NOMO-1 treated with DMSO at 0.1 percent for 48 hours (cell line): ENCODE data around the gene CT45A10.
"Not testable (repeated sequence)": the region's sequence is repeated elsewhere in the genome, so short reads cannot be mapped to it uniquely, and the experiment has no call there.

Source experiments
- DNase-seq: peaks from one replicate; lab custom pipeline; 2025; ENCODE audit not compliant: unreplicated experiment; lab: John Stamatoyannopoulos, UW

Gene CT45A10, protein sequence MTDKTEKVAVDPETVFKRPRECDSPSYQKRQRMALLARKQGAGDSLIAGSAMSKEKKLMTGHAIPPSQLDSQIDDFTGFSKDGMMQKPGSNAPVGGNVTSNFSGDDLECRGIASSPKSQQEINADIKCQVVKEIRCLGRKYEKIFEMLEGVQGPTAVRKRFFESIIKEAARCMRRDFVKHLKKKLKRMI

DNA sequence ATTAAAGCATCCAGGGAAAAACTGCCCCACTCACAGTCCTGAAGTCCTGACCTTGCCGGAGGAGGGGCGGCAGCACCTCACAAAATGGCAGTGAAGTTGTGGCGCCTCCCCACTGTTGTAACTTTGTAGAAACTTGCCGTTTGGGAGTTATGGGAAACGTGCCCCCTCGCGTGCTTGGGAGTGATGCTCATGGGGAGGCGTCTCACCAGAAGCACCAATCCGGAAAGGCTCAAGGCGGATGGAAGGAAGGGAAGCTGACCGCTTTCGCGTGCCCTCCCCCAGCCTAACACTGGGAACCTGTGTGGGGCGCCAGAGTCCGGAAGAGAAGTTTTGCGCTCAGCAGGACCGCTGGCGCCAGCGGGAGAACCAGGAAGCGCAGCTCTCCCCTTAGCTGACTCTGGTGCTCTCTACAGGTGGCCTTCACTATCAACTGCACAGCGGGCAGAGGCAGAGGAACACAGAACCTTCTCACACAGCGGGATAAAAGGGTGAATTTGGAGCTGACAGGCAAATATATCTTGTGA is at the start of gene CT45A10, which contains the start of gene SAGE1:
CT45A10 (minus strand) TSS at position 151 of the 524 bp plus-strand sequence. CDS start 8,100 bp downstream, outside the sequence.
SAGE1 (plus strand) TSS at position 423 of the 524 bp plus-strand sequence. CDS start 2,527 bp downstream, outside the sequence.
- DNase-seq, result no peak

DNA sequence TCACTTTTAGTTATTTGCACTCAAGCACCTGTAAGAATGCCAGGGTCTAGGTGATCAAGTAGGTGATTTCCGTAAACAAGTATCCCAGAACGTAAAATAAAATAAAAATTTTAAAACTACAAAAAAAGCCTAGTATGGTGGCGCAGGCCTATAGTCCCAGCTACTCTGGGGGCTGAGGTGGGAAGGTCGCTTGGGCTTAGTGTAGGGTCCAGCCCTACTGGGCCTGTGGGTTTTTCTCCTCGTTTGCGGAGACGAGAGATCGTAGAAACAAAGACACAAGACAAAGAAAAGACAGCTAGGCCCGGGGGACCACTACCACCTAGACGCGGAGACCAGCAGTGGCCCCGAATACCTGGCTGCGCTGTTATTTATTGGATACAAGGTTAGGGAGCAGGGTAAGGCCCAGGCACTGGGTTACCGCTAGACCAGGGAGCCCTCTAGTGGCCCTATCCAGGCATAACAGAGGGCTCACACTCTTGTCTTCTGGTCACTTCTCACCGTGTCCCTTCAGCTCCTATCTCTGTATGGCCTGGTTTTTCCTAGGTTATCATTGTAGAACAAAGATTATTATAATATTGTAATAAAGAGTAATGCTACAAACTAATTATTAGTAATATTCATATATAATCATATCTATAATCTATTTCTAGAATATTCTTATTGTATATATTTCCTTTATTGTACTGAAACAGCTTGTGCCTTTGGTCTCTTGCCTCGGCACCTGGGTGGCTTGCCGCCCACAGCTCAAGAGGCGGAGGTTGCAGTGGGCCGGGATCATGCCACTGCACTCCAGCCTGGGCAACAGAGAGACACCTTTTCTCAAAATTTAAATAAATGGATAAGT is 38.6 kb upstream of the CT45A10 start:
- DNase-seq, result peak; percentile 20

DNA sequence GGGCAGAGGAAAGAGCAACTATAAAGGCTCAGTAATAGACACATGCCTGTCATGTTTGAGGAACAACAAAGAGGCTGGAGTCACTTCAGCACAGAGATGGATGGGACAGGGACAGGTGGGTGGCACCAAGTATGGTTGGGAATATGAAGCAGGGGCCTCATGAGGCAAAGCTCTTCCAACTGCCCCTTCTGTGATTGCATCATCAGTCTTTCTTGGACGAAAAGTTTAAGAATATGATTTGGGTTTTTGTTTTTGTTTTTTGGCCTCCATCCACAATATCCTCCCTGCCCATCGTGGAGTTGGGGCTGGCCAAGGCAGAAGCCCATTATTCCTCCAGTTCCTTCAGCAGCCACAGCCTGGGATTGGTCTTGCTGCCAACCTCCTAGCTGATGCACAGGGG is 34.7 kb upstream of the CT45A10 start:
- DNase-seq, result no peak

DNA sequence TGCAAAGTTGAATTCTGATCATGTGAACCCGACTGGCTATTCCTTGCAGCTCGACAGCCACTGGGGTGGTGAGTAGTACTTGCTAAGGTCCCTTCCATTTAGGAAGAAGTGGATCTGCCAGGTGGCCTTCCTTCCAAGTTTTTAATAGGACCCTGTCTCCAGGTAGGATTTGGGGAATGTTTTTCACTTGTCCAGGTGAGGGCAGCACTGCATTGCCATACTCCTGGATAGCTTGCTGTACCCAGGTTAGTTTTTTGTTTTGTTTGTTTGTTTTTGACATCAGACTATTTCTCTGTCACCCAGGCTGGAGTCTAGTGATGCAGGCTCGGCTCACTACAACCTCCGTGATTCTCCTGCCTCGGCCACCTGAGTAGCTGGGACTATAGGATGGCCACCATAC is 30.1 kb upstream of the CT45A10 start:
- no peak for DNase-seq

DNA sequence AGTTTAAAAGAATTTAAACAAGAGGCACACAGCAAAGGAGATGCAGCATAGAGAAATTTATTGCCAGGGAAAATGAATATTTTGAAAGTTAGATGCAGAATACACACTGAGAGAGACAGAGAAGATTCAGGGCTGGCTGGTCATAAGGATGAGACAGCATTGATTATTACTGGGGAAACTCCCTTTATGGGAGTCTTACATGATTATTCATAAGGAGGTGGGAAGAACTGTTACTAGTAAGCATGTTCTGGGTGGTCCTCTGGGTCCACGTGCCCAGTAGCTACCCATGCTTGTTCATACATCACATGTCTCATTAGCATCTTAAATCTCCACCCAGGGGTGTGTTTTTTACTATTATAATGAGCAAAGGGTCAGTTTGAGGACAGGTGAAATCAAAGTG is 27.3 kb upstream of the CT45A10 start:
- DNase-seq, result not testable (repeated sequence)

DNA sequence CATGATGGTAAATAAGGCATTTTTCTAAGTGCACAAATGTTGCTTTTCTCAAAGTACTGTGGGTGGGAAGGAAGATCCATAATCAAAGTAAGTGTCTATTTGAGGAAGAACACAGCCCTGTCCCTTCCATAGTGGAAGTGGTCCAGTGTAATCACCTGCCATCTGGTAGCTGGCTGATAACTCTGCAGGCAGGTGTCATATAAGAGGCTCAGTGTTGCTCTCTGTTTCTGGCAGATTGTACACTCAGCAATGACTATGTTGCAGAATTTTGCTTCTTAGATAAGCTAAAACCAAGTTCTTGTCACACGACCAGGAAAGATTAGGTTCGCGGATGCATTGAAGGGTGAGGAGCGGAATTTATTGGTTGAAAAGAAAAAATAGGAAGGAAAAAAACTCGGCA is 21.2 kb upstream of the CT45A10 start:
- DNase-seq, result no peak

DNA sequence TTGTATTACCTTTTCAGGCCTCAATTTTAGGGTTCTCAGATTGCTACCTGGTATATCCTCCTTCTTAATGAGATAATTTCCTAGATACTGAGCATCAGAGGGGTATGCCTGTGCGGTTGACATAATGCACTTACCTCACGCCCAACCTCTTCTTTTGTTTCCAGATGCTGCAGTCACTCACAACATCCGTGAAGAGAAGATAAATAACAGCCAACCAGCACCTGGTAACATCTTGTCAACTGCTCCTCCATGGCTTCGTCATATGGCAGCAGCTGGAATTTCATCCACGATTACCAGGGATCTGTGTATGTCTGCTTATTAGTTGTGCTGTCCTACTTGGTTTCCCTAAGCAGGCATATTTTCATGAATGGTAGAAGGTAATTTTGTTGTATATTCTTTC is 17.0 kb upstream of the CT45A10 start:
- no peak for DNase-seq

DNA sequence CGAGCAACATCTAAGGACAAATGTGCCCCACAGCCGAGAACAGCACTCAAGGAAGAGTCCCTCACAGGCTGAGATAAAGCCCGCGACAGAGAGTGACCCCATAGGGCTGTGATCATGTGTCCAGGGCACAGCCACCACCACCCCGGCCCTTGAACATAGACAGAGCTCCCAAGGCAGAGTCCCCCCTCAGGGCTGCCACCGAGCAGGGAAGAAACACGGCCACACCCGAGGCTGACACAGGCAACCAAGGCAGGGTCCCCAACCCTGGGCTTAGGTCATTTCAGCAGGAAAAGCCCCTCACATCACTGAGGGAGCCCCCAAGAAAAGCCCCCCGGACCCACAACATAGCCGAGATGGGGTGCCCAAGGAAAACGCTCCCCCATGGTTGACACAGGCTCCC is 463 bp downstream of the CT45A10 start:
- no peak for DNase-seq

DNA sequence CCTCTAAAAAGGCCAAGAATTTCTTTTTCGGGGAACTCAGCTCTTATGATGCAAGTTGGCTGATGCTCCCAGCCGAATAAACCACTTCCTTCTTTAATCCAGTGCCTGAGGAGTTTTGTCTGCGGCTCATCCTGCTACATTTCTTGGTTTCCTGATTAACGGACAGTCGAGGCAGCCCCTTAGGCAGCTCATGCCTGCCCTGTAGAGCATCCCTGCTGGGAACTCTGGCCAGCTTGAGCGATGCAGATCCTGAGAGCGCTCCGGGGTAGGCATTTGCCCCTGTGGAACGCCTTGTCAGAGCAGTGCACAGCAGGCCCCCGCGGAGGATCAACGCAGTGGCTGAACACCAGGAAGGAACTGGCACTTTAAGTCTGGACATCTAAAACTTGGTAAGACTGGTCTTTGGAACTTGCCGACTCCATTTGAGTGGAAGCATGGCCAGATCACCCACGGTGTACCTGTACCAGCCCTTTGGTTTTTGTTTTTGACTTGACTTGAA is 3.1 kb downstream of the CT45A10 start:
- peak; percentile 9 for DNase-seq

DNA sequence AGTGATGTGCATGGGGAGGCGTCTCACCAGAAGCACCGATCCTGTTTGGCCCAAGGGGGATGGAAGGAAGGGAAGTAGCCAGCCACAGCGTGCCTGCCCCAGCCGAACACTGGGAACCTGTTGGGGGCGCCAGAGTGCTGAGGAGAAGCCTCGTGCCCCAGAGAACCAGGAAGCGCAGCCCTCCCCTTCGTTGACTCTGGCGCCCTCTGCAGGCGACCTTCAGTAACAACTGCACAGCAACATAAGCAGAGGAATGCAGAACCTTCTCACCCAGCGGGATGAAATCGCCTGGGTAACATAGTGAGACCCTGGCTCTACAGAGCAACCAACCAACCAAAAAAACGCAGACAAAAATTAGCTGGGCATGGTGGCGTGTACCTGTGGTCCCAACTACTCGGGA is 4.3 kb downstream of the CT45A10 start:
- not testable (repeated sequence) for DNase-seq

DNA sequence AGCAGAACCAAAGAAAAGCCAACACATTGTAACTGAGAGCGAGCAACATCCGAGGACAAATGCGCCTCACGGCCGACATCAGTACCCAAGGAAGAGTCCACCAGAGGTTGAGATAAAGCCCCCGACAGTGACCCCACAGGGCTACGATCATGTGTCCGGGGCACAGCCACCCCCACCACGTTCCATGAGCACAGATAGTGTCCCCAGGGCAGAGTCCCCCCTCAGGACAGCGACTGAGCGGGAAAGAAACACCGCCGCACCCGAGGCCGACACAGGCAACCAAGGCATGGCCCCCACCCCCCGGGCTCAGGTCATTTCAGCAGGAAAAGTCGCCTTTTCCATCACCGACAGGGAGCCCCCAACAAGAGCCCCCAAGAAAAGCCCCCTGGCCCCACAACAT is 5.0 kb downstream of the CT45A10 start:
- DNase-seq, result not testable (repeated sequence)

DNA sequence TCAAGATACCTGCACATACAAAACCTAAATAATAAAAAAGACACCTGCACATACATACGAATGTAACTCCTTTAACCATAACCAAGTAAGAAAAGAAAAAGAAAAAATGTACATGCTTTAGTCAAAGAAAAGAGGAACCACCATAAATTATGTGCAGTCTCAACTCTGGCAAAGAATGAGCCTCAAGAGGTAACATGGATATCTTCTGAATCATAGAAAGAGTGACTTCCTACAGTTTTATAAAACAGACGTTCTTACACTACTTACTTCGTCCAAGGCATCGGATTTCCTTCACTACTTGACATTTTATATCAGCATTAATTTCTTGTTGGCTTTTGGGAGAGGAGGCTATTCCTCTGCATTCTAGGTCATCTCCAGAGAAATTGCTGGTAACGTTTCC is 10.5 kb downstream of the CT45A10 start:
- DNase-seq, result not testable (repeated sequence)

DNA sequence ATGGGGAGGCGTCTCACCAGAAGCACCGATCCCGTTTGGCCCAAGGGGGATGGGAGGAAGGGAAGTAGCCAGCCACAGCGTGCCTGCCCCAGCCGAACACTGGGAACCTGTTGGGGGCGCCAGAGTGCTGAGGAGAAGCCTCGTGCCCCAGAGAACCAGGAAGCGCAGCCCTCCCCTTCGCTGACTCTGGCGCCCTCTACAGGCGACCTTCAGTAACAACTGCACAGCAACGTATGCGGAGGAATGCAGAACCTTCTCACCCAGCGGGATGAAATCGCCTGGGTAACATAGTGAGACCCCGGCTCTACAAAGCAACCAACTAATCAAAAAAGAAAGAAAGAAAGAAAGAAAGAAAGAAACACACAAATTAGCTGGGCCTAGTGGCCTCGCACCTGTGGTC is 21.5 kb downstream of the CT45A10 start, which contains the start of gene CT45A9:
CT45A9 (minus strand) TSS at position 101 of the 400 bp plus-strand sequence. CDS start 3,751 bp downstream, outside the sequence.
- DNase-seq, result not testable (repeated sequence)

DNA sequence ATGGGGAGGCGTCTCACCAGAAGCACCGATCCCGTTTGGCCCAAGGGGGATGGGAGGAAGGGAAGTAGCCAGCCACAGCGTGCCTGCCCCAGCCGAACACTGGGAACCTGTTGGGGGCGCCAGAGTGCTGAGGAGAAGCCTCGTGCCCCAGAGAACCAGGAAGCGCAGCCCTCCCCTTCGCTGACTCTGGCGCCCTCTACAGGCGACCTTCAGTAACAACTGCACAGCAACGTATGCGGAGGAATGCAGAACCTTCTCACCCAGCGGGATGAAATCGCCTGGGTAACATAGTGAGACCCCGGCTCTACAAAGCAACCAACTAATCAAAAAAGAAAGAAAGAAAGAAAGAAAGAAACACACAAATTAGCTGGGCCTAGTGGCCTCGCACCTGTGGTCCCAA is 38.8 kb downstream of the CT45A10 start, which contains the start of gene CT45A8:
CT45A8 (minus strand) TSS at position 101 of the 400 bp plus-strand sequence. CDS start 3,755 bp downstream, outside the sequence.
- DNase-seq, result not testable (repeated sequence)

DNA sequence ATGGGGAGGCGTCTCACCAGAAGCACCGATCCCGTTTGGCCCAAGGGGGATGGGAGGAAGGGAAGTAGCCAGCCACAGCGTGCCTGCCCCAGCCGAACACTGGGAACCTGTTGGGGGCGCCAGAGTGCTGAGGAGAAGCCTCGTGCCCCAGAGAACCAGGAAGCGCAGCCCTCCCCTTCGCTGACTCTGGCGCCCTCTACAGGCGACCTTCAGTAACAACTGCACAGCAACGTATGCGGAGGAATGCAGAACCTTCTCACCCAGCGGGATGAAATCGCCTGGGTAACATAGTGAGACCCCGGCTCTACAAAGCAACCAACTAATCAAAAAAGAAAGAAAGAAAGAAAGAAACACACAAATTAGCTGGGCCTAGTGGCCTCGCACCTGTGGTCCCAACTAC is 56.1 kb downstream of the CT45A10 start, which contains the start of gene CT45A7:
CT45A7 (minus strand) TSS at position 101 of the 400 bp plus-strand sequence. CDS start 3,747 bp downstream, outside the sequence.
- DNase-seq, result not testable (repeated sequence)
